Measurements from ENCODE around the gene LDHD.

LDHD gene

DNA sequence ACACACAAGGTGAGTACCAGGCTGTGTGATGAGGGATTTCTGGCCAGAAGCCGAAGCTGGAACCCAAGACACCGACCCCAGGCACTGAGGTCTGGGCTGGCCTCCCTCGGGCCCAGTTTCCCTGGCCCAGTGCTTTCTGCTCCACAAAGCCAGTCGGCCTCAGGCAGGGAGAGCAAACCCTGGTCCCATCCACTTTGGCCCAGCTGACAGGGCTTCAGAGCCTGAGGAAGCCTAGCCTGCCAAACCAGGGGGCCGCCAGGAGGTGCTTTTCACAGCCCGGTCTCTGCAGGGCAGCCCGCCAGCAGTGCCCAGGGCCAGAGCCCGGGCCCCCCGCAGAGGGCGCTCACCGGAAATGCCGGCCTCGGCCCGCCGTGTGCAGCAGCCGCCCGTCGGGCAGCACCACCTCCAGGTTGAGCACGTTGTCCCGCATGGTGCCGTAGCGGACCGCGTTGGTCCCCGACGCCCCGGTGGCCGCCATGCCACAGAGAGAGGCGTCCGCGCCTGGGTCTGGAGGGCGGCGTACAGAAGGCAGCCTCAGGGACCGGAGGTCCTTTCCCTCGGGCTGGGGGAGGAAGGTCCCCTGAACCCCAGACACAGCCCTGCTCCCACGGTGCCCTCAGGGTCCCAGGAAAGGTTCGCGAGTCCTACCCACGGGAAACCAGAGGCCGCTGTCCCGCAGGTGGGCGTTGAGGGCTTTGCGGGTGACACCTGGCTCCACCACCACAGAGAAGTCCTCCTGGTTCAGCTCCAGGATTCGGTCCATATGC lies 2.2 kb downstream of the LDHD start:
- no peak for DNase-seq

DNA sequence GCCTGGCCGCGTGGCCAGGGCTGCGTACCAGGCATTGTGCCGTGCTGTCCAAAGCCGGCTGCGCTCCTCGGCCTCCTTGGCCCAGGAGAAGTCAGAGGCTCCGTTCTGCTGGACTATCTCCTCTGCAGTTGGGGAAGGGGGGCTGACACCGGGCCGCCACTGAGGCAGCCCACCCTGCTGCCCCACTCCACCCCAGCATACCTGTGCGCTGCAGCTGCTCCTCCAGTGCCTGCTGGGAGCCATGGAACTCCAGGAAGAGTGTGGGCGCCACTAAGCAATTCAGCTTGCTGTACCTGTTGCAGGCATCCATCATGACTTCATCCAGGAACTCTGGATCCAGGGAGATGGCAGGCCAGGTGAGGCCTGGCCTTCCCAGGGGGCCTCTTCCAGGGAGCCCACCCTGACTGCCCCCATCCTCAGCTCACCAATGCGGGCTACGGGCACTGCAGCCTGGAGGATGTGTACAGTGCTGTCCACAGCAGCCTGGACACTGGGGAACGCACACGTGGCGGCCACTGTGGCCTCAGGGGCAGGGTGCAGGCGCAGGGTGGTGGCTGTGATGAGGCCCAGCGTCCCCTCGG lies 2.9 kb downstream of the LDHD start:
- DNase-seq: no peak

DNA sequence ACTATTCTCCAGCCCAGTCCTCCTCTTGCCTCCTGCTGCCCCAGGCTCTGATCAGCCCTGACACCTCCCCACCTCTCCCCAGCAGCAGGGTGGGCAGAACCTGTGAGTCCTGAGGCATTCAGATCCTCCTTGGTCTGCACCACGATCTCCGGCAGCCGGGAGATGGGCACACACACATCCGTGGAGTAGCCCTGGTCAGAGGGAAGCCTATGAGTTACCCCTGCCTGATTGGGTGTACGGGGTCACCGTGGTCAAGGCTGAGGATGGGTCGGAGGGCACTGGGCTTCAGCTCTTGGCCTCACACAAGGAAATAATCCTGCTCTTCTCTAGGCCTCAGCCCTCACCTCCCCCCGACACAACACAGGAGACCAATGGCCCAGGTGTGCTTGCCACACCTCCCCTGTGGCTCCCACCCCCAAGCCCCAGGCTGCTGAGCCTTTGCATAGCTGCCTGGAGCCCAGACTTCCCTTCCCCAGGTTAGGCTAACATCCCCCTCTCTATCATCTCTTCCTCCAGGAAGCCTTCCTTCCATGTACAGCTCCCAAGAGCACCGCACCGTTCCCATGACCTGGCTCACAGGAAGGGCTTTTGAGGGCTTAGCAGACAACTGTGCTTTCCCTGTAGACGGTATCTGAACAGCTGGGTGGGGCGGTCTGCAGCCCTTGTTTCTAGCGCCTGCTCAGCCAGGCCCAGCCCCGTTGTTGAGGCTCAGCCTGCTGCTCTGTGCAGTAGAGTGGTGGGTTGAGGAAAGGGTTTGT lies 3.7 kb downstream of the LDHD start:
- no peak for DNase-seq

- no peak for DNase-seq
These were observed 4.4 kb downstream of the LDHD start for GRCh38 chr16:75111961-75112733.

- DNase-seq: no peak
These were observed 5.1 kb downstream of the LDHD start for GRCh38 chr16:75111514-75111940.

DNA sequence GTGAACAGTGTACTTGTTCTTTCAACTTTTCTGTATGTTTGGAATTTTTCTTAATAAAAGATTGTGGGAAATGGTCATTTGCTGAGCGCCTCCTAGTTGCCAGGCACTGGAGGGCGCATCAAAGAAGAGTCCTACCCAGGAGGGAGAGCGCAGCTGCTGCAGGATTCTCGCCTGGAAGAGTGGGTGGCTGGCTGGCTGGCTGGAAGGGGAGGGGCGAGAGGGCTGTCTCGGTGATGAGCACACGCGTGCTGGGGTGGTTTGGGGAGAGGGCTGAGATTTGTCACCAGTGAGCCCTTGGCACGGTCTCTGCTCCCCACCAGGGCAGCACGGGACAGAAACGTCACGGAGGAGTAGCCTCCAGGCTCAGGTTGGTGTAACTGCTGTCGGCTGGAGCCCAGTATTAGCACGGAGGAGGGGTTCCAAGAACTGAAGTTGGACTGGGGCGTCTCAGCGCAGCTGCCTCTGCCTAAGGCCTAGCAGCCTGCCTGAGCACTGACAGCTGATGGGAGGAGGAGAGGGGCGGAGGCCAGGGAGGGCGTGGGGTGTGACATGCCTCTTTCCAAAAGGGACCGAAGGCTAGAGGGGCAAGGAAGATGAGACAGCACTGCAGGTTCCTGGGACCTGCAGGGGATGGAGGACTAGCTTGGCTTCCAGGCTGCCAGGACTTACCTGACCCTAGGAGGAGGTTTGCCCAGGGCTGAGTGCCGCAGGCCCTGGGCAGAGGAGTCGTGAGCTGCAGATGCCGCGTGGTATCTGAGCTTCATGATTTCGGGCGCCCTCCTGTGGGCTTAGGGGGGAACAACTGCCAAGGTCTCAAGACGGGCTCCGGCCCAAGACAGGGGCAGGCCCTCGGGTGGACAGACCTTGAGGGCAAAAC lies 5.7 kb downstream of the LDHD start:
- DNase-seq: peak; percentile 89

- peak; percentile 27 for DNase-seq
These were observed 6.8 kb downstream of the LDHD start for GRCh38 chr16:75109732-75110243.

DNA sequence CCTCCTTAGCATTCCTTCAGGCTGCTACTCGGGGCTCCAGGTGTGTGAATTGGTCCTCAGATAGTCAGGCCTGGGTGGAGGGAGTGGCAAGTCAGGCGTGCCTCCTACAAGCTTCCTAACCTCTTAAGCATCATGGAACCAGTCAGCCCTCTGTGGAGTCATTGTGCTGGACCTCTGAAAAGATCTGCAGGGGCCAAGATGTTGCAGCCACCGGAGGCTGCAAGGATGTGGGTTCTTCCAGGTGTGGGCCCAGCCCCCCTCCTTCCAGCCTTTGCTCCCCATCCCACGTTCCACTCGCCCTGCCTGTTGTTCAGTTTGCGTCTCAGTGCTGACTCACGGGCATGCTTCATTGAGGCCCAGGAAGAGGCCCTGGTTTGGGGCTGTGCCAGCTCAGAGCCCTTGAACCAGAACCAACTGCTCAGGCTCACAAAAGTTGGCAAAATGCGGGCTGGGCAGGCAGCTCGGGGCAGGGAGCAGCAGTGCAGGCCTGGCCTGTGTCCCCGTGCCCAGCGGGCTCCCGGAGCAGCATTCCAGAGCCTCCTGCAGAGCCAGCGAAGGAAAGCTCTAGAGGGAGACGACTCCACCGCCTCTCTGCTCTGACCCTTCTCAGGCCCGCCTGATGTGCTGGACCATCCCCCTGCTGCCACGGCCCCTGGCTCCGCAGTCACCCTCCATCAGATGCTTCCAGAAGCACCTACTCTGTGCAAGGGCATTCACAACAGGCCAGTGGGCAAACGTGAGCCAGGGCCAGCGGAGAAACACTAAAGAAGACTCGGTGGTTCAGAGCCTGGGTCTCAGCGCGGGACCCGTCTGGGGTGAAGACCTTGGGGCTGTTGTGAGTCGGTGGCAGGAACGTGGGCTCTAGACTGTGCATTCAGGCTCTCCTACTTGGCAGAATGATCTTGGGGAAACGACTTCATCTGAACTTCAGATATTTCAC lies 7.5 kb downstream of the LDHD start:
- peak; percentile 87 for DNase-seq

- no peak for DNase-seq
These were observed 9.1 kb downstream of the LDHD start for GRCh38 chr16:75107505-75107904.

GRCh38 chr16:75106351-75107274 lies 10.0 kb downstream of the LDHD start:
- DNase-seq: no peak

GRCh38 chr16:75105306-75106061 lies 11.1 kb downstream of the LDHD start:
- peak; percentile 28 for DNase-seq

DNA sequence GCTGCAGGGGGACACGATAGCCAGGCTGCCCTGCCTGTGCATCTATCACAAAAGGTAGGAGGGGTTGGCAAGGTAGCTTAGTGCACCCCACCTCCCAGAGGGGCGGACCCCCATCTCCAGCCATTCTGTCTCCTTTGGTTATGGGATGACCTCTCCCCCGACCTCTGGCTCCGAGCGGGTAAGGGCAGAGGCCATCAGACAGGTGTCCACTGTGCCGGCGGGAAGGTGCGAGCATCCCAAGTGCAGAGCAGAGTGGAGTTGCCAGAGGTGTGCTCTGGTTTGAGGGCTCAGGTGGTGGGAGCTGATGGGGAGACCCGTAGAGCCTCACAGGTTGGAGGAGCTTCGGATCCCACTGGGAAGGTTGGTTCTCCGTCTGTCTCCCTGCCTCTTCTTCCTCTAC lies 11.7 kb downstream of the LDHD start:
- no peak for DNase-seq

GRCh38 chr16:75103994-75104393 lies 12.6 kb downstream of the LDHD start:
- DNase-seq: no peak

GRCh38 chr16:75102595-75102994 lies 14.0 kb downstream of the LDHD start:
- no peak for DNase-seq

- DNase-seq: no peak
These were observed 14.9 kb downstream of the LDHD start for GRCh38 chr16:75101635-75102034.

DNA sequence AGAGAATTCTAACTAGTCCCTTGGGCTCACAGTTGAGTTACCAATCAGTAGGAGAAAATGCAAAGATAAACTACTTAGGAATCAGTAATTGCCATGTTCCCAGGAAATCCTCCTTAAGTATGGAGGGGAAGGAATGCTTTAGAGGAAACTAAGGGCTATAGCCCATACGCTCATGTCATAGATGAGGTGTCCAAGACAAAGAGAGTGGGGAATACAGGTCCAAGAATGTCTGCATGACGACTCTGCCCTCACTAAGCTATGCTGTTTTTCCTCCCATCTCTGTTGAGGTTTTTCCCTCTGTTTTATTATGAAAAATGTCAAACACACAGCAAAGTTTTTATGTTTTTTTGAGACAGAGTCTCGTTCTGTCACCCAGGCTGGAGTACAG lies 16.0 kb downstream of the LDHD start:
- DNase-seq: no peak

DNA sequence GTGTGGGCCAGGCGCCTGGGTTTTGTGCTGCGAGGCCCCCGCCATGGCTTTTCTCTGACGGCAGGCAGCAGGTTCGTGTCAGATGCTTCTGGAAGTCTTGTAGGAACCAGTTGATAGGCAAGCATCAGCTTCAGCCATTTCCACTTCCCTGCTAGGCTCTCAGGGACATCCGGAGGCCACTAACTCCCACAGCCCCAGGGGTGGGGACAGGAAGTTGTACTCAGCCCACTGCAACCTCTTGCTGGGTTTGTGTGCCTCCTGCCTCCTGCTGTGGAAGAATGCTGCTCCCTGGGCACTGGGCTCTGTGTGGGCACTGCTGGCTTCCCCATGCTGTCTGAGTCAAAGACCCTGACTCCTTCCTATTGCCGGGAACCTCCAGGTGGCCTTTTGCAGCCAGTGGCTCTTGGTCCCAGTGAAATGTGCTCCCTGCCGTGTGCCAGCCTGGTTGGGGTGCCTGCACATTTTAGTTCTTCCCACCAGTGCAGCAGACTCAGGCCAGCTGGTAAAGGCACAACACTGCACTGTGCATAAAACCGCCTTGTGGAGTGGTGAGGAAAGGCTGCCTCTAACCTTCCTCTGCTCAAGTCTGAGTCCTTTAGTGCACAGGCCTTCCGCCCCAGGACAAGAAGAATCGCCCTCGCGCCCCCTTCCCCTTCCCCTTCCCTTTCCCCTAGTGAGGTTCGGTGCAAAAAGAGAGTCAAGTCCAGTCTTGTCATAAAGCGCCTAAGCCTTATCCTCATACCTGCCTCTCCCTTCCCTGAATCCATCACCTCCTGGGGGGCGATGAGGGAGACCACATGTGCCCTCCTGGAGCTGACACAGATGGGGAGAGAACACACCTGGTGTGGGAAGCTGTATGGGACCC lies 16.6 kb downstream of the LDHD start:
- DNase-seq: peak; percentile 57

All from CD4-positive, alpha-beta T cell treated with Interleukin-17A for 4 hours (primary cell).